ENCODE measurements around the gene PTGER3. TPM values are rescaled to one million over a fixed set of nuclear protein-coding genes. Genes with fewer than 3 reads are reported as not detected.
"Not testable (repeated sequence)": the region's sequence is repeated elsewhere in the genome, so short reads cannot be mapped to it uniquely, and the experiment has no call there.

Gene PTGER3
- total RNA-seq, 1 experiment from 2014 or later: 0.50 TPM

GRCh38 chr1:71002709-71003475 is 44.7 kb downstream of the PTGER3 start:
- no peak for DNase-seq (ENCODE audit: low spot score)

GRCh38 chr1:71001624-71002023 is 46.0 kb downstream of the PTGER3 start:
- no peak for DNase-seq (ENCODE audit: low spot score)

- no peak for DNase-seq (ENCODE audit: low spot score)
Observed at GRCh38 chr1:70997793-70998192, 49.8 kb downstream of the PTGER3 start.

- DNase-seq (ENCODE audit: low spot score): no peak
Observed at GRCh38 chr1:70994753-70995268, 52.8 kb downstream of the PTGER3 start.

- DNase-seq (ENCODE audit: low spot score): no peak
Observed at GRCh38 chr1:70993798-70994197, 53.8 kb downstream of the PTGER3 start.

GRCh38 chr1:70992521-70992920 is 55.1 kb downstream of the PTGER3 start:
- DNase-seq (ENCODE audit: low spot score): no peak

GRCh38 chr1:70990469-70991253 is 57.0 kb downstream of the PTGER3 start:
- no peak for DNase-seq (ENCODE audit: low spot score)

- no peak for DNase-seq (ENCODE audit: low spot score)
Observed at GRCh38 chr1:70987497-70987896, 60.1 kb downstream of the PTGER3 start.

GRCh38 chr1:70985776-70986225 is 61.8 kb downstream of the PTGER3 start:
- not testable (repeated sequence) for DNase-seq (ENCODE audit: low spot score)

GRCh38 chr1:70985278-70985677 is 62.3 kb downstream of the PTGER3 start:
- not testable (repeated sequence) for DNase-seq (ENCODE audit: low spot score)

- DNase-seq (ENCODE audit: low spot score): no peak
Observed at GRCh38 chr1:70980361-70980760, 67.3 kb downstream of the PTGER3 start.

GRCh38 chr1:70979881-70980280 is 67.7 kb downstream of the PTGER3 start:
- DNase-seq (ENCODE audit: low spot score): no peak

GRCh38 chr1:70979313-70979712 is 68.3 kb downstream of the PTGER3 start:
- no peak for DNase-seq (ENCODE audit: low spot score)

GRCh38 chr1:70978623-70979022 is 69.0 kb downstream of the PTGER3 start:
- DNase-seq (ENCODE audit: low spot score): peak; percentile 78

GRCh38 chr1:70977575-70977974 is 70.0 kb downstream of the PTGER3 start:
- DNase-seq (ENCODE audit: low spot score): no peak

GRCh38 chr1:70977041-70977440 is 70.6 kb downstream of the PTGER3 start:
- no peak for DNase-seq (ENCODE audit: low spot score)

GRCh38 chr1:70973754-70974153 is 73.9 kb downstream of the PTGER3 start:
- DNase-seq (ENCODE audit: low spot score): no peak

GRCh38 chr1:70970407-70970806 is 77.2 kb downstream of the PTGER3 start:
- DNase-seq (ENCODE audit: low spot score): no peak

GRCh38 chr1:70966018-70966638 is 81.5 kb downstream of the PTGER3 start:
- DNase-seq (ENCODE audit: low spot score): no peak

GRCh38 chr1:70963374-70963773 is 84.2 kb downstream of the PTGER3 start:
- no peak for DNase-seq (ENCODE audit: low spot score)

GRCh38 chr1:70961374-70961975 is 86.1 kb downstream of the PTGER3 start:
- no peak for DNase-seq (ENCODE audit: low spot score)
